GM18511 (cell line): ENCODE results near the gene KCNMA1.

Experiments used
- ATAC-seq: cut with Tn5 transposase; IDR thresholded peaks from one replicate; pipeline ENCODE4 v1.9.1; 2021; ENCODE audit warnings: mild to moderate bottlenecking, moderate library complexity; ENCODE audit not compliant: unreplicated experiment

KCNMA1 gene

DNA sequence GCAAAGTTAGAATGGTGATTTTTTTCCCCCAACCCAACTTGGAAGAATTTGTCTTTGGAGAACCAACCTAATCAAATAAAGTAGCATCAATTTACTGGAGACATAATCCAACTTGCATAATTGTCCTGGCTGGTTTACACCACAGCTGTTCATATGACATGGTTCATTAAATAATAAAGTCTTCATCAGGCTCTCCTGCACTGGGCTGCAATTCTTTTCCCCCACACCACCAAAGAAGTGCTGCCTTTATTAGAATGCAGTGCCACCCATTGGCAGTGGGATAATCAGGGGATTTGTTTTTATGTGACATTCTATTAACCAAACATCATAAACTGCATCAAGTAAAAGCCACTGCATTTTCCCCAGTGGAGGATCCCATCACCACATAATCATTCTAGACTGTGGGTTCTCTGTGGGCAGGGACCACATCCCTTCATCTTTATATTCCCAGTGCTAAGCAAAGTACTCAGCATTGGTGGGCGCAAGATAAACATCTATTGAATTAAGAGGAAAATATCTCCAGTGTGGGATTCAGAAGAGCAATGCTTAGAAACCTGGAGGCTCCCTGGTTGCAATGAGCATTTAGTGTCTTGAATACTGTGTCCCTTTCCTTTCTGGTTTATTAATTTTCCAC lies 322.0 kb downstream of the KCNMA1 start:
- no peak for ATAC-seq

- ATAC-seq = no peak
Observed at GRCh38 chr10:77313066-77313750, 324.4 kb downstream of the KCNMA1 start.

- no peak for ATAC-seq
Observed at GRCh38 chr10:77311186-77311585, 326.4 kb downstream of the KCNMA1 start.

DNA sequence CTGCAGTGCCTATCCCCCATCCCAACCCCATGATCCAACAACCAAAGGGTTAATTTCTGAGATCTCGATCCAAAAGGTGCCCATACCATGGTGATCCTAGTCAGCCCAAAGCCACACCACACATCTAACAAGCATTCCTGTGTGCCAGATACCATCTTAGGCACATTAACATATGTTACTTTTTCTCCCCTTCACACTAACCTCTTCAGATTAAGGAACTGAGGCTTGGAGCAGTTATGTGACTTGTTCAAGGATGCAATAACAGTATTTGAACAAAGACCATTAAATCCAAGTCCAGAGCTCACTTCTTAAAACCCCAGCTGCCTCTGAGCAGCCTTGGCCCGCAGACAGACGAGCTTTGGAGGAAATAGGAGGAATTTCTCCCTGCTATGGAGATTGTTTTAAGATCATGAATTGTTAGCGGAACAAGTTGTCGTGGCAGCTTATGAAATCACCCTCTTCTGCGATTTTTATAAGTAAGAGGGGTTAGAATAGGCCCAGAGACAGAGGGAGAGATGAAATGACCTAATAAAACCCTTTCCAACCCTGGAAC lies 327.2 kb downstream of the KCNMA1 start:
- ATAC-seq = no peak

DNA sequence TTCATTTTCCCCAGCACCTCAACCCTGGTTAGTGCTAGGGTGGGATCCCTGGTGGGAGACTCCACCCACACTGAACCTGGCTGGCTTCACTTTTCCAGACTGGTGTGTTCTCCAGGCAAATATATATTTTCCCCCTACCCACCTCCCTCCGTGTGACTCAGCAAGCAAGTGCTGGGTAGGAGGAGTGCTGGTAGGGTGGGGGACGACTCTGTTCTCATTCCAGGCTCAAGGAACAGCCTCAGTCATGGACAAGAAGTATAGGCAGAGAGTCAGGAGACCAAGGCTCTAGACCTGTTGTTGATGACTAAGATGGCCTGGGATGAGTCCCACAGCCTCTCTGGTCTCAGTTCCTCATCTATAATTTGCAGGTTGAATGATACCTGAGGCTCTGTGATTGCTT lies 328.1 kb downstream of the KCNMA1 start:
- no peak for ATAC-seq

DNA sequence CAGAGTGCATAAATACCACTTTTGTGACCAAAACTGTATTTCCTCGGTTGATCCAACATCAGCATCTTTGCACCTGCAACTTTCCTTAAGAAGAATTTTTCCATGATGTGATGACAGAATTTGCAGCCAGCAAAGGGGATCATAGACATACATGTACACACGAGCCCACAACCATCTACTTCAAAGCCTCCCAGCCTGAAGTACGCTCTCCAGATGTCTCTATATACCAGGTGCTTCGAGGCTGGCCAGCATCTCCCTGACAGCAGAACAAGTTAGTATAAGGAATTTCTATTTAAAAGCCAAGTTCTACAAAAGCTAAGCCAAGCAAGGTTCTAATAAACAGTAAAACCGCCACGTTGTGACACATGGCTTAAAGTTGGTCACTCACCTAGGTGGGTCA lies 328.5 kb downstream of the KCNMA1 start:
- no peak for ATAC-seq

DNA sequence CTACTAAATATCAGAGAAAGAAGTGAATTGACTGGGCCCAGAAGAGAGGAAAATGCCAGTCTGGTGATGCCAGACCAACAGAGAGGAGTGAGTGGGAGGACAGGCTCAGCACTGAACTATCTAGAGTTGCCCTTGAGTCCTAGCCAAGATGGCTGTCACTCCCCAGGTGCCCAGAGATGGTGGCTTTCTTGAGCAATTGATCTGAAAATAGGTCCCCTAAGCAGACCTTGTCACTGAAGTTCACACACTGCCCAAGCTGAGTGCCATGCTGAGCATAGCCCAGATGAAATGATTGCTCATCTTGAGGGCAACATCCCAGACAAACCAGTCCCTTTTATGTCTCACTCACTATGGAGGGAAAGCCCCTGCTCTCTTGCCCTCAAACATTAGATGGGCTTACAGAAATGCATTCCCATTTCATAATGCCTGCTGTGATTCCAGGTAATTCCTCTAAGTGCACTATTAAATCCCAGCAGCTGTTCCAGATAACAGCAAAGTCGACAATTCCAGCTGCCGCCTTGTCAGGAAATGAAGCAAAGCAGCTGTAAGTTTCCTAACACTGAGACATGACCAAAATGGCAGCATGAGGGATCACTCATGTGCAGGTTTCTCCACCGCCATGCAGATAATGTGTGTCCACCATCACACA lies 329.4 kb downstream of the KCNMA1 start:
- no peak for ATAC-seq

DNA sequence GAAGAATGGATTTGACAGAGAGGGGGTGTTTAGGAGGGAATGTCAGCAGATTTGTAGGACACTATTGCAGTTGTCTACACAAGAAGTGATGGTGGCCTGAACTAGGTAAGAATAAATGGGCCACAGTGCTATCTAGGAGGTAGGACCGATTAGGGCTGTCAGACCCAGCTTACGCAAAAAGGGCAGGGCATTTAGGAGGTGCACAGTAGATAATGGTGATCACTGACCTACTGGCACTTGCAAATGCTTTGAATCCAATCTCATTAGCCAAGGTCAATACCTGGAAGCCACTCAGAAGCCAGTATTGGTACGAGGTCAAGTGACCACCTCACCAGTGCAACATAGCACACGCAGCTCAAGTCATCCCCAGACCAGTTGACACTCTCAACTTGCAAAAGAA lies 330.9 kb downstream of the KCNMA1 start:
- ATAC-seq = no peak

- ATAC-seq = no peak
Observed at GRCh38 chr10:77305650-77306632, 331.7 kb downstream of the KCNMA1 start.

DNA sequence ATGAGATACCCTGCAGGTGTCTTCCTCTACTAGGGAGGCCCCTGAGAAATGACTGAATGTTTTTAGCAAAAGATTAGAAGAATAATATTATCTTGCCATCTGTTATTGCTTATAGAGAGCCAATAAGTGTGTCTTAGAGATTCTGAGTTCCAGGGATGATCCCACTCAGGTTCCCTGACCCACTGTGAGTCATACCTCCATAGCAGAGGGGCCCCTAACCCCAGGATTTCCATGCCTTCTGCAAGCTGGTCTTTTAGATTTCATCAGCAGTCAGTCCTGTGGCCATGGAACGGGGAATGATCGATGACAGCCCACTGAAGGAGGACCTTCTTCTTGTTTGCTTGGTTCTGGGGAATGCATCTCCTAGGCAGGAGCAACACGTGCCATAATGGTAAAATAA lies 333.4 kb downstream of the KCNMA1 start:
- no peak for ATAC-seq

DNA sequence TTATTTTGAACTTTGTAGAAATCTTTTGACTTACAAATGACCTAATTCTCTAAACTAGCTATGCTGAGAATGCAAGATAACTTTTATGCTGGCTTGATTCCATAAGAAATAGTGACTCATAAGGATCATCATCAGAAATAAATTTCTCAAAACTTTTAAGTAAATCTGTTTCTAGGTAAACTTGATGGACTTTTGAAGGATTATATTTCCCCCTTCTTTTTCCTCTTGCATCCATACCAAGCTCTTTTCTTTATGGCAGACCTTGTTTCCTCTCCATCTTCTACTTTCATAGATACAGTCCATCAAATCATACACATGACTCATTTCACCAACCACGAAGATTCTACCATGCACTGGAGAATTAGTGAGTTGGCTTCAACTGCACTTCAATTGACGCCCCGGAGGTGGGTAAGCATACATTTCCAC lies 336.3 kb downstream of the KCNMA1 start:
- no peak for ATAC-seq

DNA sequence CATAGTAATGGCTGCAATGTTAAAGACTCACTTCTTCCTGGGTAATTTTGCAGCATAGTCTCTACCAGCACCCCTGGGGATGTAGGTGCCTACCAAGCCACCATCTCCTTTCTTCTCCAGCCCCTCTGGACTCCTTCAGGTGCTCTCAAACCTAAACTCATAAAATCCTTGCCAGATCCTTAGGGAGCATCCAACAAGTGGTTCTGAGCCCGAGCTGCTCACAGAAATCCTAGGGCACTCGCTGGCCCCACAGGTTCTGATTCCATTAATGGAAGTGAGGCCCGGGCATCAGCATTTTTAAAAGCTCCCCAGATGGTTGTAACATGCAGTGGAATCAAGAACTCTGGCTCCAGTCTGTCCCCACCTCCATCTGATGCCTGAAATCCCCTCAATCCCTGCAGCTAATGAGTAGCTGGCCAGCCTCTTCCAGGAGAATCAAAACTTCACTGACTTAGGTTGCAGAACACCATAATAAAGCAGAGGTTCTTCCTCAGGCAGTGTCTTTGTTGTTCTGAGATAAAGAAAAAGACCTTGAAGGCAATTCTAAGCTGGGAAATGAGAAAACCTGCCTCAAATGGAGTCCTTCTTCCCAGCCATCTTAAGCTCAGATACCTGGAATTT lies 336.8 kb downstream of the KCNMA1 start:
- ATAC-seq = no peak

DNA sequence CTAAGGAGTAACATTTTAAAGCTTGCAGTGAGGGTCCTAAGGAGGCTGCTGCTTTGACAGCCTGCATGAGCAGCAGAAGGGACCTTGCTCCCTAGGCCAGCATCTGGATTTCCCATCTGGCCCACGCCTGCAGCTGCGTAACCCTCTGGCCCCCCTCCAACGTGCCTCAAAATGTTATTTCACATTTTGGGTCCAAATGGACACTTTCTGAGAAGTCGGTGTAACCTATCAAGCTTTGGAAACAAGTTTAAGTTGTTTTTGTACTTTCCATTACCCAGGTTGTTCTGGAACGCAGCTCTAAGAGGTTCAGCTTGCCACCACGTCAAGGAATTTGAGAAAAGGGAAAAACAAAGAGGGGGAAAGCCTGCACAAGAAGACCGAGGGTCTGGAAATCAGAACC lies 338.3 kb downstream of the KCNMA1 start:
- ATAC-seq = no peak

- ATAC-seq = no peak
Observed at GRCh38 chr10:77297393-77297739, 340.2 kb downstream of the KCNMA1 start.

DNA sequence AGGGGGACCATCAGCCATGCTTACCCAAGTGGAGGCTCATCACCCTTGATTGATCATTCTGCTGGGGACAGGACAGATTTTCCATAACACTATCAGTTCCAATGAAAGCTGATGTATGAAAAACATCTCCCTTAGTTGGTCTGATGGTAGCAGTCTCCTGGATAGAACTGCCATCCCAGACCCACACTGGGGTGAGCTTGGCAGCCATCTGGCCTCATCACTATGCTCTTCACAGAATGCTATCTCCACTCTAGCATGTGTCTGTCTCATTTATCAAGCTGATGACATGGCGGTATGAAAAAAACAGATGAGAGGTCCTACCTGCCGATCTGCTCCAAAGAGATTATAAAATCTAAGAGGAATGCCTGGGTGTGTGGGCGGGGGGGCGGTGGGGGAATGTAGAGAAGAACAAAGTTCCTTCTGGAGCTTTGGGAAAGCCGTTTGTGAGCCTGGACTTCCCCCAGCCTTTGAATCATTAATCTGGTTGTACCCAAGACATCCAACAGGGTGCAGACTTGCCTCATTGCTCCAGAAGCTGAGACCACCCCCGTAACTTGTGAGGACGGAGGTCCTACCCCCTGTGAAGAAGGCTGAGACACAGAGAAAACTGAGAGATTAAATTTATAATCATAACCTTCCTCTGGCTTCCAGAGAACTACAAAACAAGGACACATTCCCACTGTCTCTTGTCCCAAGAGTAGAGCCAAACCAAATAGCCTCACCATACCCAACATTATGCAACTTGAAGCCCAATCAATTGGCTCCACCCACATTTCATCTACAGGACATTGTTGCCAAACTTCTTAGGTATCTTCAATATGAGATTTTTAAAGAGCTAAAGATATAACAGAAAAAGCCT lies 340.8 kb downstream of the KCNMA1 start:
- ATAC-seq = no peak

DNA sequence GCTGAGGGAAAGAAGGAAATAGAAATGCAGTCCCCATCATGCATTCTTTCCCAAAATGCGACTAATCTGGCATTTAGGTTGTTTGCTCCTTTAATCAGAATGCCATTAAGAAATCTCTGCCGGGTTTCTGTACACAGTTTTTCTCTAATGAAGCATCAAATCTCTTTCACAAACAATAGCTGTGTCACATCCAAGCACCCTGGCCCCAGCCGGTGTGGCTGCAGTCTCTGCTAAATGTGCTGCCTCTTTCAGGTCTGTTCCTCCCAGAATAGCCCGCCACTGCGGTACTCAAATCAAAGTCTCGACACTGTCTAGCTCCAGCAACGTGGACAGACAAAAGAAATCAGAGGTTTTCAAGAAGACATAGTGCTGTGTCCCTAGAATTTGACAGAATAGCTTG lies 343.8 kb downstream of the KCNMA1 start:
- ATAC-seq = no peak

DNA sequence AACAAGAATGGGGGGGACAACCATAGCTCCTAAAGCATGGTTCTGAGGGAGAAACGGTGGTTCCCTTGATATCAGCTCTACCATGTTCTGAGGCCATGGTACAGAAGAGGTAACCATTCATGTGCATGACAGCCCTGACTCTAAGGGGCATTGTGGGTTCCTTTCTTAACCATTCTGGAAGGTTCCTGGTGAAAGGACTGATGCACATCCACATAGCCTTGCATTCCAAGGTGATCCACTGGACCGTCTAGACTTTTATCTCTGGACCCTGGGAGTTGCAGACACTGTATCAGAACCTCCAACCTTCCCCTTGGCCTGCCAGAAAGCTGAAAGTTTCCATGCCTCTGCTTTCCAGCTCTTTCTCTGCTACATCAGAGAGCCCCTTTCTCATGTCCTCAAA lies 344.3 kb downstream of the KCNMA1 start:
- ATAC-seq = no peak

DNA sequence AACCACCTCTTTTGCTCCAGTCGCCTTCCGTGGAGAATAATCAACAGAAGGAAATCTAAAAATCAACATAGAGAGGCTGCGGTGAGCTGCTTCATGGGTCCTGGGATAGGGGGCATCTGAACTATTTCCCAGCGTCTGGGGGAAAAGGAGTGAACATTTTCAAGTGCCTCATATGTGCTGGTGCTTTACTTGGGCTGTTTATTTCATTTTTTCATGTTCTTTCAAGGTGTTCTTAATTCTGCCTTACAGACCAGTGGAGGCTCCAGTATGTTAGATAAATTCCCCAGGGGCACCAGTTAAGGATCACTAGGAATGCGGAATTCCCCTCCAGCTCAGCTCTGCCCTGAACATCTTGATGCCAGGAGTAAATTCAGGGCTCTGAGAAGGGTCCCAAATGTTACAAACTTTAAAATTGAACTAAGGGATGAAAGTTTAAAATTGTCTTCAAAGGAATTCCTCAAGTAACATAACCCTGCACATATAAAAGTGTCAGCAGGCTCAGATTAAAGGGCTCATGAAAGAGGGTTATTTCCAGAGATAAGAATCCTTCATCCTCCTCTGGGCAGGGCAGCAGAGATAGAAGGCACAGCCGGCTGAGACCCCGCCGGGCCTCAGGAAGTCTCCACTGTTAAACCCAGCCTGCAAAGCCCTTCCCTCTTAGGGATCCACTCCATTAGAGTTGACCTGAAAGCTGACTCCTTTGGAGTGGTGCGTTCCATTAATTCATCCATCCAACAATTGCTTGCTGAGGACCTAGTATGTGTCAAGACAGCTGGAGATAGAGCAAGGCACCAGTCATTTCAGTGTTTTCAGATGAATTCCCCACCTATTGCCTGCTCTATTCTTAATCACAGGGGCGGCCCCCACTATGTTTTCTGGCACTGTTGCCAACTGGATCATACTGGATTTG lies 345.8 kb downstream of the KCNMA1 start:
- ATAC-seq = no peak
